ENCODE measurements around the gene PEAK1.

- TF ChIP-seq POLR2AphosphoS5 (IDR thresholded peaks at IDR 0.05) (no peak), POLR2A (IDR thresholded peaks at IDR 0.05) (no peak), EP300 (IDR thresholded peaks at IDR 0.05) (no peak)
- TF ChIP-seq, protein P1, sequence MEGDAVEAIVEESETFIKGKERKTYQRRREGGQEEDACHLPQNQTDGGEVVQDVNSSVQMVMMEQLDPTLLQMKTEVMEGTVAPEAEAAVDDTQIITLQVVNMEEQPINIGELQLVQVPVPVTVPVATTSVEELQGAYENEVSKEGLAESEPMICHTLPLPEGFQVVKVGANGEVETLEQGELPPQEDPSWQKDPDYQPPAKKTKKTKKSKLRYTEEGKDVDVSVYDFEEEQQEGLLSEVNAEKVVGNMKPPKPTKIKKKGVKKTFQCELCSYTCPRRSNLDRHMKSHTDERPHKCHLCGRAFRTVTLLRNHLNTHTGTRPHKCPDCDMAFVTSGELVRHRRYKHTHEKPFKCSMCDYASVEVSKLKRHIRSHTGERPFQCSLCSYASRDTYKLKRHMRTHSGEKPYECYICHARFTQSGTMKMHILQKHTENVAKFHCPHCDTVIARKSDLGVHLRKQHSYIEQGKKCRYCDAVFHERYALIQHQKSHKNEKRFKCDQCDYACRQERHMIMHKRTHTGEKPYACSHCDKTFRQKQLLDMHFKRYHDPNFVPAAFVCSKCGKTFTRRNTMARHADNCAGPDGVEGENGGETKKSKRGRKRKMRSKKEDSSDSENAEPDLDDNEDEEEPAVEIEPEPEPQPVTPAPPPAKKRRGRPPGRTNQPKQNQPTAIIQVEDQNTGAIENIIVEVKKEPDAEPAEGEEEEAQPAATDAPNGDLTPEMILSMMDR (IDR thresholded peaks at IDR 0.05) = no peak
Observed at GRCh38 chr15:77400258-77400657, 19.6 kb downstream of the PEAK1 start.

All from suprapubic skin (tissue), 4 donors.